Suprapubic skin (tissue), 4 donors: ENCODE measurements around the gene SRM. TPM values are rescaled to one million over a fixed set of nuclear protein-coding genes. Genes with fewer than 3 reads are reported as not detected.

Experiments used
- DNase-seq, 2 donors: peaks; one replicate each; pipeline ENCODE4 v3.0.0-alpha.2; 2019; ENCODE audit warnings: low spot score in 2 of 2
- H3K27ac ChIP-seq: fragments of 200-600 bp; sonication (generic); one replicate; pipeline ENCODE4 v1.5.1; 2019
- H3K27me3 ChIP-seq: fragments of 200-600 bp; sonication (generic); one replicate; pipeline ENCODE4 v1.5.1; 2019
- H3K36me3 ChIP-seq: fragments of 200-600 bp; sonication (generic); one replicate; pipeline ENCODE4 v1.5.1; 2019
- H3K4me1 ChIP-seq: fragments of 200-600 bp; sonication (generic); one replicate; pipeline ENCODE4 v1.5.1; 2019
- H3K4me3 ChIP-seq: fragments of 200-600 bp; sonication (generic); one replicate; pipeline ENCODE4 v1.5.1; 2019; ENCODE audit warnings: mild to moderate bottlenecking
- H3K9me3 ChIP-seq: fragments of 200-600 bp; sonication (generic); one replicate; pipeline ENCODE4 v1.5.1; 2019
- EP300 ChIP-seq: sonication (generic); formaldehyde crosslinking; IDR thresholded peaks from one replicate; pipeline ENCODE4 v1.6.1; 2017; ENCODE audit warnings: antibody characterized with exemption
- POLR2A ChIP-seq, 2 donors: fragments of 450-650 bp; IDR thresholded peaks; one replicate each; pipeline ENCODE4 v1.6.1; 2017; ENCODE audit warnings: antibody characterized with exemption in 2 of 2, mild to moderate bottlenecking in 2 of 2, moderate library complexity in 2 of 2
- POLR2AphosphoS5 ChIP-seq, 3 donors: sonication (generic); formaldehyde crosslinking; IDR thresholded peaks; one replicate each; pipeline ENCODE4 v1.6.1; 2017; ENCODE audit warnings: antibody characterized with exemption in 3 of 3
- WGBS: methylation state at CpG from one replicate; pipeline ENCODE4 v1.1.5; 2018; 5-methylcytosine and 5-hydroxymethylcytosine counted together
- total RNA-seq, 4 donors: library from RNA; depleted of rRNA; stranded (reverse); fragments of >200 nt; gene quantifications; one replicate each; pipeline ENCODE4 v1.1.0, GENCODE V29; 2016
- TF ChIP-seq, protein P1 (sequence below), 2 donors: fragments of 200-600 bp in 1 of 2; fragments of 450-650 bp in 1 of 2; sonication (generic) in 1 of 2; IDR thresholded peaks; one replicate each; pipeline ENCODE4 v1.5.1; 2016 to 2019; ENCODE audit warnings: antibody characterized with exemption in 2 of 2, mild to moderate bottlenecking in 1 of 2, moderate library complexity in 1 of 2

Gene SRM
- total RNA-seq, 4 donors from 2014 or later, result 23.3 to 51.2 (median 46.6) TPM

DNA sequence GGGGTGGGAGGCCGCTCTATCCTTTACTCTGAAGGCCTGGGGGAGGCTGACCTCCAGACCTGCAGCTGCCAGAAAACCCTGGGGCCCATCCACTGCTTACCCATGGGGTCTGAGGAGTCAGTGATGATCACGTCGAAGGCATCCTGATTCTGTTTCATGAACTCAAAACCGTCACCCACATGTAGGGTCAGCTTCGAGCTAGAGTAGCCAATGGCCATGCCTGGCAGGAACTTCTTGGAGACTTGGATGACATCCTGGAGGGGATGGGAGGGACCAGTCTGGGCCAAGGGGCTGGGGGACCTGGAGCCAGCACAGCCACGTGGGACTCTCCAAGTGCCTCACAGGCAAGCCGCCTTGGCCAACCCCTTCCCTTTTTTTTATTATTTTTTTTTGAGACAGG lies 3.3 kb downstream of the SRM start:
- H3K36me3 ChIP-seq, result peaks cover 30% of the 10 kb centered on the region
- TF ChIP-seq, protein P1, sequence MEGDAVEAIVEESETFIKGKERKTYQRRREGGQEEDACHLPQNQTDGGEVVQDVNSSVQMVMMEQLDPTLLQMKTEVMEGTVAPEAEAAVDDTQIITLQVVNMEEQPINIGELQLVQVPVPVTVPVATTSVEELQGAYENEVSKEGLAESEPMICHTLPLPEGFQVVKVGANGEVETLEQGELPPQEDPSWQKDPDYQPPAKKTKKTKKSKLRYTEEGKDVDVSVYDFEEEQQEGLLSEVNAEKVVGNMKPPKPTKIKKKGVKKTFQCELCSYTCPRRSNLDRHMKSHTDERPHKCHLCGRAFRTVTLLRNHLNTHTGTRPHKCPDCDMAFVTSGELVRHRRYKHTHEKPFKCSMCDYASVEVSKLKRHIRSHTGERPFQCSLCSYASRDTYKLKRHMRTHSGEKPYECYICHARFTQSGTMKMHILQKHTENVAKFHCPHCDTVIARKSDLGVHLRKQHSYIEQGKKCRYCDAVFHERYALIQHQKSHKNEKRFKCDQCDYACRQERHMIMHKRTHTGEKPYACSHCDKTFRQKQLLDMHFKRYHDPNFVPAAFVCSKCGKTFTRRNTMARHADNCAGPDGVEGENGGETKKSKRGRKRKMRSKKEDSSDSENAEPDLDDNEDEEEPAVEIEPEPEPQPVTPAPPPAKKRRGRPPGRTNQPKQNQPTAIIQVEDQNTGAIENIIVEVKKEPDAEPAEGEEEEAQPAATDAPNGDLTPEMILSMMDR (IDR thresholded peaks at IDR 0.05), result no peak
- TF ChIP-seq EP300 (no peak), POLR2A (IDR thresholded peaks at IDR 0.05) (no peak), POLR2AphosphoS5 (IDR thresholded peaks at IDR 0.05) (no peak)
- WGBS, result 88% methylated on average over 7 of the region's 7 CpGs

DNA sequence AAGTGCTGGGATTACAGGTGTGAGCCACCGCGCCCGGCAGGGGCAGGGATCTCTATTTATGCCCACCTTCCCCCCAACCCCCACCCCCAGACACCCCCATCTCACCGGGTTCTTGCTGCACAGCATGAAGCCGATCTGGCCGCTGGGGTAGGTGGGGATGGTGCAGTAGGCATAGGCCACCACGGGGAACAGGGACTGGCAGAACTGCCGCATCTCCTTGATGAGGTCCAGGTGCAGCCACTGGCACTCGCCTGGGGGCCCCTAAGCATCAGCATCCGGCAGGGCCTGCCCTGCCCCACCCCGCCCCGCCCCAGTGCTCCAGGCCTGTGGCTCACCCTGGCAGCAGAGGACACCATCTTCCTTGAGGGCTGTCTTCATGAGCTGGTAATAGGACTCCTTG lies 4.1 kb downstream of the SRM start:
- H3K36me3 ChIP-seq, result peaks cover 30% of the 10 kb centered on the region
- no peak for TF ChIP-seq EP300
- TF ChIP-seq POLR2A (IDR thresholded peaks at IDR 0.05), result no peak
- TF ChIP-seq, protein P1 (IDR thresholded peaks at IDR 0.05), result no peak
- no peak for TF ChIP-seq POLR2AphosphoS5 (IDR thresholded peaks at IDR 0.05)
- H3K4me1 ChIP-seq, result peaks cover 21% of the 10 kb centered on the region
- H3K27me3 ChIP-seq, result no peaks in the 10 kb centered on the region
- 77% methylated on average over 7 of the region's 12 CpGs for WGBS
- no peak for DNase-seq
- no peaks in the 10 kb centered on the region for H3K9me3 ChIP-seq
- no peak overlapping the region for H3K27ac ChIP-seq
- no peak overlapping the region for H3K4me3 ChIP-seq

More for the DNA sequence above, 3.3 kb downstream of the SRM start:
- Histone ChIP-seq H3K4me1 (peaks cover 29% of the 10 kb centered on the region), H3K9me3 (no peaks in the 10 kb centered on the region), H3K27ac (no peak overlapping the region), H3K4me3 (no peak overlapping the region), H3K27me3 (no peaks in the 10 kb centered on the region)
- no peak for DNase-seq

DNA sequence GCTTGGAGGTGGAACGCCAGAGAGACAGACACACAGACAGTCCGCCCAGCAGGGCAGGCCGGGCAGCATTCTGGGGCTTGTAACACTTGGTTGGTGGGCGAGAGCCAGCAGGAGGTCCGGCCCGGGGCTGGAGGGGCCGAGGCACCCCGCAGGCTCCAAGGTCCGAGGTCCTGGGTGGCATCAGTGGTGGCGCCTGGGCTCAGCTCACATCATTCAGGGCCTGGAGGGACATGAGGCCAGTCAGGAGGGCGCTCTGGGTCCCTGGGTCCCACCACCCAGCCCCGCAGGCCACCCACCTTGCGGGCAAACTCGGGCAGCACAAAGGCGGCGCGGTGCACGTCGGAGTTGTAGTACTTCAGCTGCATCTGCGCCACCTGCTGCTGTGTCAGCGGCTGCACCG lies 5.2 kb downstream of the SRM start:
- TF ChIP-seq, protein P1 (IDR thresholded peaks at IDR 0.05), result no peak
- no peaks in the 10 kb centered on the region for H3K9me3 ChIP-seq
- WGBS, result 88% methylated on average over 20 of the region's 22 CpGs

DNA sequence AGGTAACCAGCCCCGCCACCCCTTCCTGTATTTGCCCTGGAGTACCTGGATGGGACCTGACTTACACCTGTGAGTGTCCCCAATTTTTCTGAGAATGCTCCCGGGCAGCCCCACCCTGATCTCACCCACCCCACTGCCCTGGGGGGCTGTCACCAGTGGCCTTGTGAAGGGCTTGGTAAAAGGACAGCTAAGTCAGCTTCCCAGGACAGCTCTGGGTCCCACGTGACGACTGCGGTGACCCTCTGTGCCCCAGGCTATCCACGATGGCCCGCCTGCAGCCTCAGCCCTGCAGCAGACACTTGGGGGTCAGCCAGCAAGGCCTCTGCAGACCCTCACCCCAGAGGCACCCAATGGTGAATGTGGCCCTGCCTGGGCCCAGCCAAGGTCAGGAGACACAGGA lies 5.6 kb downstream of the SRM start:
- Histone ChIP-seq H3K4me1 (peaks cover 16% of the 10 kb centered on the region), H3K27me3 (no peaks in the 10 kb centered on the region), H3K9me3 (no peaks in the 10 kb centered on the region), H3K27ac (no peak overlapping the region), H3K4me3 (no peak overlapping the region), H3K36me3 (peaks cover 30% of the 10 kb centered on the region)
- DNase-seq, result no peak
- 74% methylated on average over 5 of the region's 7 CpGs for WGBS
- TF ChIP-seq POLR2A (IDR thresholded peaks at IDR 0.05) (no peak), EP300 (no peak), POLR2AphosphoS5 (IDR thresholded peaks at IDR 0.05) (no peak)
- TF ChIP-seq, protein P1 (IDR thresholded peaks at IDR 0.05), result no peak

More for the DNA sequence above, 5.2 kb downstream of the SRM start:
- Histone ChIP-seq H3K27me3 (no peaks in the 10 kb centered on the region), H3K4me3 (no peak overlapping the region), H3K36me3 (peaks cover 30% of the 10 kb centered on the region), H3K27ac (no peak overlapping the region), H3K4me1 (peaks cover 19% of the 10 kb centered on the region)
- no peak for DNase-seq

DNA sequence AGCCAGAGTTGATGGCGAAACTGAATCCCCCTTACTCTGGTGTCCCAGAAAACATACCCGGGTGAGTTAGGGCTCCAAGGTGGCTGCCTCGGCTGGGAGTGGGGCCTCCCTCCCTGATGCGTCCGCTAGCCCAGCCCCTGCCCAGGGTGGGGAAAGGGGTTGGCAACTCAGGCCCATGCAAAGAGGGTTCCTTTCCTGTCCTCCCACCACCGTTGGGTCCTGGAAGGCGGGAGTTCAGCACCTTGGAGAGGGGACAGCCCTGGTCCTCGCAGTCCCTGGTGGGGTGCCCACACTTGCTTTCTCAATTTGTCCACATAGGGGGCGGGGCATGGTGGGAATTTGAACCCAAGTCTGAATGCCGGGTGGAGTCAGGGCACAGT lies 6.1 kb downstream of the SRM start:
- peaks cover 30% of the 10 kb centered on the region for H3K36me3 ChIP-seq
- H3K27me3 ChIP-seq, result no peaks in the 10 kb centered on the region
- H3K9me3 ChIP-seq, result no peaks in the 10 kb centered on the region
- TF ChIP-seq, protein P1 (IDR thresholded peaks at IDR 0.05), result no peak
- TF ChIP-seq EP300 (no peak), POLR2A (IDR thresholded peaks at IDR 0.05) (no peak), POLR2AphosphoS5 (IDR thresholded peaks at IDR 0.05) (no peak)
- no peak overlapping the region for H3K4me3 ChIP-seq
- 52% methylated on average over 6 of the region's 10 CpGs for WGBS
- peaks cover 12% of the 10 kb centered on the region for H3K4me1 ChIP-seq
- H3K27ac ChIP-seq, result no peak overlapping the region
- no peak for DNase-seq
